AG09319 (cell line): Measurements from ENCODE around the gene DUSP22.

Experiments
- DNase-seq: peaks from one replicate; pipeline ENCODE4 v3.0.0-alpha.2; 2010; ENCODE audit warnings: low read depth; ENCODE audit errors: extremely low read depth
- CTCF ChIP-seq: IDR thresholded peaks from 2 replicates; pipeline ENCODE4 v1.5.1; 2011; ENCODE audit warnings: low read depth, mild to moderate bottlenecking, inconsistent platforms, low read length, moderate library complexity

The DUSP22 gene

GRCh38 chr6:385614-386013 lies 93.3 kb downstream of the DUSP22 start:
- no peak for DNase-seq
- no peak for TF ChIP-seq CTCF

GRCh38 chr6:386688-387266 lies 94.5 kb downstream of the DUSP22 start:
- DNase-seq, result no peak
- TF ChIP-seq CTCF, result no peak

GRCh38 chr6:387293-387741 lies 95.0 kb downstream of the DUSP22 start:
- no peak for DNase-seq
- TF ChIP-seq CTCF, result no peak

- no peak for TF ChIP-seq CTCF
- DNase-seq, result no peak
Observed at GRCh38 chr6:388202-388903, 96.1 kb downstream of the DUSP22 start.

- DNase-seq, result no peak
- TF ChIP-seq CTCF, result no peak
Observed at GRCh38 chr6:389143-389542, 96.9 kb downstream of the DUSP22 start.

GRCh38 chr6:389622-390021 lies 97.3 kb downstream of the DUSP22 start:
- no peak for TF ChIP-seq CTCF
- DNase-seq, result no peak

- TF ChIP-seq CTCF, result no peak
- no peak for DNase-seq
Observed at GRCh38 chr6:390914-391558, 98.7 kb downstream of the DUSP22 start.
